Glutamatergic neuron (in vitro differentiated cells): ENCODE measurements around the gene C19orf33. TPM values are rescaled to one million over a fixed set of nuclear protein-coding genes. Genes with fewer than 3 reads are reported as not detected.

Experiments used
- DNase-seq: peaks from one replicate; pipeline ENCODE4 v3.0.0; 2022
- H3K27ac Mint-ChIP-seq: one replicate; pipeline ENCODE4 v1.8.0; 2020; ENCODE audit warnings: mild to moderate bottlenecking, mixed read lengths, inconsistent platforms; ENCODE audit not compliant: unreplicated experiment
- H3K27me3 Mint-ChIP-seq: one replicate; pipeline ENCODE4 v1.8.0; 2020; ENCODE audit warnings: mild to moderate bottlenecking, moderate library complexity, mixed read lengths, inconsistent platforms; ENCODE audit not compliant: unreplicated experiment
- H3K36me3 Mint-ChIP-seq: one replicate; pipeline ENCODE4 v1.8.0; 2020; ENCODE audit warnings: mild to moderate bottlenecking, mixed read lengths, inconsistent platforms; ENCODE audit not compliant: unreplicated experiment
- H3K4me1 Mint-ChIP-seq: one replicate; pipeline ENCODE4 v1.8.0; 2020; ENCODE audit warnings: mild to moderate bottlenecking, low read depth, mixed read lengths, inconsistent platforms; ENCODE audit not compliant: unreplicated experiment
- H3K4me3 Mint-ChIP-seq: one replicate; pipeline ENCODE4 v1.8.0; 2020; ENCODE audit warnings: mild to moderate bottlenecking, mixed read lengths, inconsistent platforms; ENCODE audit not compliant: unreplicated experiment
- H3K9me3 Mint-ChIP-seq: one replicate; pipeline ENCODE4 v1.8.0; 2020; ENCODE audit warnings: mild to moderate bottlenecking, moderate library complexity, mixed read lengths, inconsistent platforms; ENCODE audit not compliant: unreplicated experiment
- total RNA-seq: library from RNA; stranded (reverse); fragmentation: NEBNext Ultra II Directional; extraction: Animal tissue kit (Norgen Biotek cat#: 25700); gene quantifications from one replicate; pipeline ENCODE4 v1.2.1, GENCODE V29; 2021; ENCODE audit not compliant: unreplicated experiment
- TF ChIP-seq, protein P1 (sequence below): fragments of 200-600 bp; sonication (generic); IDR thresholded peaks from one replicate; pipeline ENCODE4 v1.5.0; 2021; ENCODE audit not compliant: partially characterized antibody, unreplicated experiment

The C19orf33 gene
- total RNA-seq, 1 donor from 2014 or later, result 1.1 TPM

DNA sequence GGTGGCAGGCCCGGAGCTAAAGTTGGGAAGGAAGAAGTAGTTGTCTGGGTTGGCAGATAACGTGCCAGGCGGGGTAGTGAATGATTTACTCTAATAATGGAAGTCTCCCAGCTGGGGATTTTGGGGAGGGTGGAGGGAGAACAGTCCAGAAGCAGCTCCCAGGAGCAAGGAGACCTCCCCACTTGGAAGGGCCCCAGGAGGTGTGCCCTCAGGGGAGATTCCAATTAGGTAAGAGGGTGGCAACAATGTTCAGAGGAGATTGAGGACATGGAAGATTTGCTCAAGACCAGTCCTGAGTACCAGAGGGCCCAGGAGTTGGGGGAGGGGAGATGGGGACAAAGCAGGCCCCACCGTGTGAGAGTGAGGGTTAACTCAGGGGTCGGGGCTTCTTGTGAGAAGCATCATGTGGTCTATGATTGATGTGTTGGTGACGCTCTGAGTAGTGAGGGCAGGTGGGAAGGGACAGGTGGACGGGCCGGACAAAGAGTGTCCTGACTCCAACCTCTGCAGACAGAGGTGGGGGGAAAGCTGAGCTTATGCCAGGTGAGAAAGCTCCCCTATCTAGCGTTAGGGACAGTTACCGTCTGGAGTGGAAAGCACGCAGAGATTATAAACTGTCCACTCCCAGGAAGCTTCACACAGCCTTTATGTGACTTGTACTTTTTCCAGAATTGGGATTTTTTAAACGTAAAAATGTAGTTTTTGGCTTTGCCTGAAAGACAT, 36.1 kb upstream of the C19orf33 start:
- DNase-seq, result no peak
- Mint-ChIP-seq H3K36me3 (peaks cover 9% of the 10 kb centered on the region), H3K9me3 (peaks cover 5% of the 10 kb centered on the region), H3K4me3 (no peak overlapping the region), H3K27me3 (peaks cover 2% of the 10 kb centered on the region), H3K27ac (no peak overlapping the region), H3K4me1 (peaks cover 39% of the 10 kb centered on the region)
- TF ChIP-seq, protein P1, sequence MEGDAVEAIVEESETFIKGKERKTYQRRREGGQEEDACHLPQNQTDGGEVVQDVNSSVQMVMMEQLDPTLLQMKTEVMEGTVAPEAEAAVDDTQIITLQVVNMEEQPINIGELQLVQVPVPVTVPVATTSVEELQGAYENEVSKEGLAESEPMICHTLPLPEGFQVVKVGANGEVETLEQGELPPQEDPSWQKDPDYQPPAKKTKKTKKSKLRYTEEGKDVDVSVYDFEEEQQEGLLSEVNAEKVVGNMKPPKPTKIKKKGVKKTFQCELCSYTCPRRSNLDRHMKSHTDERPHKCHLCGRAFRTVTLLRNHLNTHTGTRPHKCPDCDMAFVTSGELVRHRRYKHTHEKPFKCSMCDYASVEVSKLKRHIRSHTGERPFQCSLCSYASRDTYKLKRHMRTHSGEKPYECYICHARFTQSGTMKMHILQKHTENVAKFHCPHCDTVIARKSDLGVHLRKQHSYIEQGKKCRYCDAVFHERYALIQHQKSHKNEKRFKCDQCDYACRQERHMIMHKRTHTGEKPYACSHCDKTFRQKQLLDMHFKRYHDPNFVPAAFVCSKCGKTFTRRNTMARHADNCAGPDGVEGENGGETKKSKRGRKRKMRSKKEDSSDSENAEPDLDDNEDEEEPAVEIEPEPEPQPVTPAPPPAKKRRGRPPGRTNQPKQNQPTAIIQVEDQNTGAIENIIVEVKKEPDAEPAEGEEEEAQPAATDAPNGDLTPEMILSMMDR, result no peak

DNA sequence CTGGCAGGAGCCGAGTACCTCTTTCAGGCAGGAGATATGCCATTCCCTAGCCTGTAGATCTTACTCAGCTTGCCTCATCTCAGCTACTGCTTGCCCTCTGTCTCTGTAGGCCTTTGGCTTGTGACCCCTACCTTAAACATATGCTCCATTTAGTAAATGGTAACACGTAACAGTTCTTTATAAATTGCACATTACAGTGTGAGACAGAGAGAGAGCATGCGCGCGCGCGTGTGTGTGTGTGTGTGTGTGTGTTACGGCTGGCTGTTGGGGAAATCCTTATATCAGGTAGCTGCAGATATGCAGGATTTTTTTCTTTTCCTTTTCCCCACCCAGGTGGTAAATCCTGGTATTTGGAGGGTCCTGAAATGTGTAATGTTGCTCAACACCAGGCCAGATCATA, 35.5 kb upstream of the C19orf33 start:
- DNase-seq, result peak; percentile 55
- peaks cover 38% of the 10 kb centered on the region for H3K4me1 Mint-ChIP-seq
- H3K4me3 Mint-ChIP-seq, result no peak overlapping the region
- H3K27me3 Mint-ChIP-seq, result peaks cover 2% of the 10 kb centered on the region
- peaks cover 5% of the 10 kb centered on the region for H3K9me3 Mint-ChIP-seq
- TF ChIP-seq, protein P1, result no peak
- peaks cover 9% of the 10 kb centered on the region for H3K36me3 Mint-ChIP-seq
- H3K27ac Mint-ChIP-seq, result no peak overlapping the region

DNA sequence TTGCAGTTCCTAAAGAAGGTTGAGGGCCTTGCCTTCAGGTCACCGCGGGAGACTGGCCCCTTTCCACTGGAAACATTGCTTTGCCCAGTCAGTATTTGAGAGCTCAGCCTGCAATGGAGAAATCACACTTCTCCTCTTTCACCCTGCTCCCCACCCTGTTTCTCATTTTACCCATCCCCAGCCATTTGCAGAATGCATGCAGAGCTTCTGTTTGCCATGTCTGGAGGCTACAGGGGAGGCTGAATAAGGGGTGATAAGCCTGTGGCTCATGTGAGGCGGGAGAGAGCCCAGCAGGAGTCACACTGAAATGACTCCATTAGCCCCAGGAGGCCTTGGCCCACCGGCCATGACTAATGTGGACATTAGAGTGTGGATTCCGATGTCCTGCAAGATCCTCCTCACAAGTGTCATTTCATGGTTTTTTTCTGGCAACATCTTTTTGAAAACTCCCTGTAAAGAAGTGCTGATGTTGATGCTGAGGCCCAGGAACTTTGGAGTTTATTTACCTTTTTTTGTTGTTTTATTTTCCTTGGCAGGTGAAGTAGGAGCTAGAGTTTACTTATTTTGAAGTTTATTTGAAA, 33.4 kb upstream of the C19orf33 start:
- H3K9me3 Mint-ChIP-seq, result peaks cover 3% of the 10 kb centered on the region

DNA sequence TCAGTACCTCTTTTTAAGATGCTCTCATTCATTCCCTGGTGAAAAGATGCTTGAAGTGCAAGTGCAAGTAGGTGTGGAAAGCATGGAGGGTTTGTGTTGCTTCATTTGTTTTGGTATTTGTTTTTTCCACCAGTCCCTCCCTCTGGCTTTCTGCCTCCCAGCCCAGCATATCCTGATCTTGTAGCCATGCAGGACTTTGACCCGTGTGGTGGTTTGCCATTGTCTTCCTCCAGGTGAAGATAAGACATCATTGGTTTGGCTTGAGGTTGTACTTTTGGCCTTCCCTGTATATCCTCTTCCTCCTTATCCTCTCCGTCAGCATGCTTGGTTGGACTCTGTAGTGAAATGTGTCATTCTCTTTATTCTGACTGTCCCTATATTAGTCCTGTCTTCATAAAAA, 30.6 kb upstream of the C19orf33 start:
- no peak for DNase-seq
- H3K4me1 Mint-ChIP-seq, result peaks cover 7% of the 10 kb centered on the region
- H3K27ac Mint-ChIP-seq, result no peak overlapping the region
- peaks cover 4% of the 10 kb centered on the region for H3K36me3 Mint-ChIP-seq
- TF ChIP-seq, protein P1, result no peak
- no peaks in the 10 kb centered on the region for H3K27me3 Mint-ChIP-seq
- no peak overlapping the region for H3K4me3 Mint-ChIP-seq
- peaks cover 3% of the 10 kb centered on the region for H3K9me3 Mint-ChIP-seq

More for the DNA sequence above, 33.4 kb upstream of the C19orf33 start:
- H3K4me1 Mint-ChIP-seq, result peaks cover 26% of the 10 kb centered on the region
- TF ChIP-seq, protein P1, result no peak
- DNase-seq, result no peak
- peaks cover 2% of the 10 kb centered on the region for H3K27me3 Mint-ChIP-seq
- peak overlapping the region; percentile 17 for H3K27ac Mint-ChIP-seq
- peaks cover 8% of the 10 kb centered on the region for H3K36me3 Mint-ChIP-seq
- no peak overlapping the region for H3K4me3 Mint-ChIP-seq

DNA sequence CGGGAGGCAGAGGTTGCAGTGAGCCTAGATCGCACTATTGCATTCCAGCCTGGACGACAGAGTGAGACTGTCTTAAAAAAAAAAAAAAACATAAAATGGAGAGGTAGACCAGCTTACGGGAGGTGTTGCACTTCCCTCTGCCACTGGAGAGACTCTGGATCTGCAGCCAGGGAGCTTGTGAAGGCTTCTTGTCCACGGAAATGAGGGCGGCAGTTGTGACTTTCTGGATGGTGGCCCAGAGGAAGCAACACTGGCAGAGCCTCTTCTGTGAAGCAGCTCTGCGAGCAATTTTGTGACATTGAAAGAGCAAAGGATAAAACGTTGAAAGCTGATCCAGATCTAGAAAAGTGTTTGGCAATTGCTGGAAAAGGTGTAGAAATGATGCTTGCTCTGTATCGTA, 29.3 kb upstream of the C19orf33 start:
- Mint-ChIP-seq H3K4me1 (peaks cover 7% of the 10 kb centered on the region), H3K4me3 (no peak overlapping the region)
- no peak for DNase-seq

More for the DNA sequence above, 29.3 kb upstream of the C19orf33 start:
- peaks cover 3% of the 10 kb centered on the region for H3K9me3 Mint-ChIP-seq
- no peaks in the 10 kb centered on the region for H3K27me3 Mint-ChIP-seq
- TF ChIP-seq, protein P1, result no peak
- peaks cover 4% of the 10 kb centered on the region for H3K36me3 Mint-ChIP-seq
- no peak overlapping the region for H3K27ac Mint-ChIP-seq
